Chondrocyte (in vitro differentiated cells): ENCODE measurements around the gene PNRC1. TPM values are rescaled to one million over a fixed set of nuclear protein-coding genes. Genes with fewer than 3 reads are reported as not detected.
"Not testable (repeated sequence)": the region's sequence is repeated elsewhere in the genome, so short reads cannot be mapped to it uniquely, and the experiment has no call there.

ENCODE experiments used
- DNase-seq: peaks from one replicate; pipeline ENCODE4 v3.0.0; 2021; ENCODE audit warnings: mixed read lengths, low spot score
- H3K27ac Mint-ChIP-seq: one replicate; pipeline ENCODE4 v1.8.0; 2021; ENCODE audit warnings: mild to moderate bottlenecking, moderate library complexity, mixed read lengths; ENCODE audit not compliant: unreplicated experiment
- H3K27me3 Mint-ChIP-seq: 2 replicates; pipeline ENCODE4 v1.8.0; 2021; ENCODE audit warnings: low read depth, mixed read lengths
- H3K36me3 Mint-ChIP-seq: 2 replicates; pipeline ENCODE4 v1.8.0; 2021; ENCODE audit warnings: low read depth, mixed read lengths
- H3K4me1 Mint-ChIP-seq: 2 replicates; pipeline ENCODE4 v1.8.0; 2021; ENCODE audit warnings: low read depth, mild to moderate bottlenecking, mixed read lengths
- H3K4me3 Mint-ChIP-seq: one replicate; pipeline ENCODE4 v1.8.0; 2021; ENCODE audit warnings: mild to moderate bottlenecking, moderate library complexity, mixed read lengths; ENCODE audit not compliant: unreplicated experiment
- H3K9me3 Mint-ChIP-seq: 2 replicates; pipeline ENCODE4 v1.8.0; 2021; ENCODE audit warnings: low read depth, mixed read lengths
- CTCF ChIP-seq: fragments of 200-600 bp; sonication (generic); IDR thresholded peaks from 2 replicates; pipeline ENCODE4 v1.5.0; 2021; ENCODE audit warnings: antibody characterized with exemption, mild to moderate bottlenecking, moderate library complexity
- long read RNA-seq: library from polyadenylated mRNA; stranded (forward); transcript quantifications from one replicate; pipeline ENCODE4 v2.0.0, GENCODE V29; 2021
- total RNA-seq: library from RNA; stranded (reverse); gene quantifications from 3 replicates; pipeline ENCODE4 v1.2.1, GENCODE V29; 2021

The PNRC1 gene
- total RNA-seq: 104 to 115 TPM (median 111 TPM) in 3 replicates
- long read RNA-seq, transcript PNRC1-201 (2 exons, 2,065 nt): major isoform, 57 of 63 reads
- long read RNA-seq, partial matches to known transcripts: 4 of 63 reads
- long read RNA-seq, other reads (novel, unspliced or antisense): 1 of 63 reads

DNA sequence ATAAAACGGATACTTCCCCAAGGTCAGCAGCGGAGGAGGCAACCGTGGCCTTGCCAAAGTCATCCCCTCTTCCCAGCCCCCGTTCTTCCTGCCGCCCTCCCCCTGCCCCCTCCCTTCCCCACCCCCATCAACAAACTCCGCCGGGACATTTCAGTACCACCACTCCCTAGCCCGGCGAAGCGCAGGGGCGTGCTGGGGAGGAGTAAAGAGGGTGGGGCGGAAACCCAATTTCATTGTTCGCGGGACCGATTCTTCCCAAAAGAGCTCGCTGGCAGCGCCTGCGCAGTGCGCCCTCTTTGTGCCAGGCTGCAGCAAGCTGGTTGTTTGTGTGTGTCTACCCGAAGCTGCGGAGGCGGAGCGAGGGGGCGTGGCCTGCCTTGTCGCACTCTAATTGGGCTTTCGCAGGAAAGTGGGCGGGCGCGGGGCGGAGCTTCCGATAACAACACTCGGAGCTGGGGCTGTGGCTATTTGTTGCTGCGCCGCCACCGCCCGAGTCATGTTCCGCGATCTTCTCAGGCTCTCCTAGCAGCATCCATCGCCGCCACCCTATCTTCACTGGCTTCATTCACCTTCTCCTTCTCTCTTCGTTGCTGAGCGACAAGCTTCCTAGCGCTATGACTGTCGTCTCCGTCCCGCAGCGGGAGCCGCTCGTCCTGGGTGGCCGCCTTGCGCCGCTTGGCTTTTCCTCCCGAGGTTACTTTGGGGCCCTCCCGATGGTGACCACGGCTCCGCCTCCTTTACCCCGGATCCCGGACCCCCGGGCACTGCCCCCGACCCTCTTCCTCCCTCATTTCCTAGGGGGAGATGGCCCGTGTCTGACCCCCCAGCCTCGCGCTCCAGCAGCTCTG lies at the start of gene PNRC1:
Gene PNRC1 (plus strand): TSS at position 471 of the 848 bp plus-strand sequence. CDS start 144 bp downstream, at position 615.
- Mint-ChIP-seq H3K36me3 (peaks cover 15% of the 10 kb centered on the region), H3K4me3 (peak within 1 kb of the TSS; percentile 93), H3K27me3 (no peaks in the 10 kb centered on the region), H3K4me1 (peaks cover 41% of the 10 kb centered on the region), H3K27ac (peak within 1 kb of the TSS; percentile 99), H3K9me3 (no peaks in the 10 kb centered on the region)
- TF ChIP-seq CTCF: peak; percentile 10
- DNase-seq: peak; percentile 100

DNA sequence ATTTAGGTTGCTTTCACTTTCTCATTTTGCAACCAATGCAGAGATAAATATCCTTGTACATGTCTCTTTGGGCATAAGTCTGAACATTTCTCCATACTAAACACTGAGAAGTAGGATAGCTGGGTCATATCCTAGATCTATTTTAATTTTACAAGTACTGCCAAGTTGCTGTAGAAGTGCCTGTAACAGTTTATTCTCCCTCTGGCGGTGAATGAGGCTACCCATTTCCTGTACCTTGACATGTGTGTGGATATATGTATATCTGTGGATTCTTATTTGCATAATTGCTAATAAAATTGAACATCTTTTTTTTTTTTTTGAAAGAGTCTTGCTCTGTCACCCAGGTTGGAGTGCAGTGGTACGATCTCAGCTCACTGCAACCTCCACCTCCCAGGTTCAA lies 48.0 kb upstream of the PNRC1 start:
- TF ChIP-seq CTCF: no peak
- Mint-ChIP-seq H3K4me3 (no peak overlapping the region), H3K9me3 (peaks cover 1% of the 10 kb centered on the region), H3K27me3 (no peaks in the 10 kb centered on the region), H3K4me1 (peaks cover 35% of the 10 kb centered on the region), H3K36me3 (no peaks in the 10 kb centered on the region), H3K27ac (no peak overlapping the region)
- DNase-seq: no peak

DNA sequence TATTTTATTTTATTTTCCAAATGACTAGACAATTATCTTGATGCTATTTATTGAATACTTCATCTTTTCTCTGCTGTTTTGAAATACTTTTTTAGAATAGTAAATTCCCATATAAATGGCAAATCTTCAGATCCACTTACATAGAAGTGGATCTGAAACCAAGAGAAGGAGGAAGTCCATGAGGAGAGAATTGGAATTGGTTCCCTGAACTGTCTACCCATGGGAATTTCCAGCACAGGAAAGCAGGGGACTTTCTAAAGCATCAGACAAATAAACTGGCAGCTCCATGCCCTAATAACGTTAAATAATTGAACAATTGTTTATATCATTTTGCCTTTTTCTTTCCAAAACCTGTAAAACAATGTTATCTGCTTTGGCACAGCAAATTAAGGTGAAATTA lies 47.1 kb upstream of the PNRC1 start:
- Mint-ChIP-seq H3K36me3 (peaks cover 3% of the 10 kb centered on the region), H3K4me3 (no peak overlapping the region), H3K27me3 (no peaks in the 10 kb centered on the region), H3K9me3 (peaks cover 10% of the 10 kb centered on the region), H3K27ac (no peak overlapping the region), H3K4me1 (peaks cover 27% of the 10 kb centered on the region)
- no peak for DNase-seq
- TF ChIP-seq CTCF: no peak

GRCh38 chr6:89034116-89034515 lies 46.4 kb upstream of the PNRC1 start:
- H3K36me3 Mint-ChIP-seq: not testable (repeated sequence)

GRCh38 chr6:89034586-89035251 lies 45.8 kb upstream of the PNRC1 start:
- Mint-ChIP-seq H3K27me3 (no peaks in the 10 kb centered on the region), H3K4me1 (peaks cover 22% of the 10 kb centered on the region), H3K36me3 (peaks cover 5% of the 10 kb centered on the region), H3K4me3 (no peak overlapping the region), H3K27ac (peak overlapping the region; percentile 97), H3K9me3 (peaks cover 16% of the 10 kb centered on the region)
- no peak for DNase-seq
- TF ChIP-seq CTCF: no peak

More at GRCh38 chr6:89034116-89034515, 46.4 kb upstream of the PNRC1 start:
- H3K4me3 Mint-ChIP-seq, H3K27me3 Mint-ChIP-seq, DNase-seq: not testable (repeated sequence)
- Mint-ChIP-seq H3K4me1 (peaks cover 22% of the 10 kb centered on the region), H3K27ac (peak overlapping the region; percentile 59), H3K9me3 (peaks cover 16% of the 10 kb centered on the region)
